Psoas muscle (tissue), 8 donors: ENCODE results near the gene CXCL3. TPM values are rescaled to one million over a fixed set of nuclear protein-coding genes. Genes with fewer than 3 reads are reported as not detected.

Source experiments
- ATAC-seq, 4 donors: fragments of 200-7000 bp; cut with Tn5 transposase; one replicate each; pipeline ENCODE4 v1.9.1; 2020; ENCODE audit warnings: moderate library complexity in 3 of 4, mild to moderate bottlenecking in 2 of 4
- DNase-seq, 2 donors: peaks; one replicate each; pipeline ENCODE4 v3.0.0-alpha.2; 2020
- H3K27ac ChIP-seq: fragments of 200-600 bp; one replicate; pipeline ENCODE4 v1.8.0; 2022
- H3K27me3 ChIP-seq, 3 donors: fragments of 200-600 bp in 1 of 3; one replicate each; pipeline versions ENCODE4 v1.6.1 to v1.8.0; 2013 to 2022; ENCODE audit warnings: low read length in 2 of 3, mild to moderate bottlenecking in 2 of 3, moderate library complexity in 1 of 3; ENCODE audit not compliant: insufficient read depth in 3 of 3
- H3K36me3 ChIP-seq, 2 donors: fragments of 200-600 bp in 1 of 2; one replicate each; pipeline versions ENCODE4 v1.6.1 to v1.8.0; 2013 to 2022; ENCODE audit warnings: low read depth in 1 of 2, mild to moderate bottlenecking in 1 of 2, moderate library complexity in 1 of 2; ENCODE audit not compliant: insufficient read depth in 1 of 2
- H3K4me1 ChIP-seq: fragments of 200-600 bp; one replicate; pipeline ENCODE4 v1.8.0; 2022
- H3K4me3 ChIP-seq: fragments of 200-600 bp; one replicate; pipeline ENCODE4 v1.8.0; 2022; ENCODE audit warnings: mild to moderate bottlenecking
- H3K9me3 ChIP-seq: fragments of 200-600 bp; one replicate; pipeline ENCODE4 v1.8.0; 2022
- CTCF ChIP-seq: fragments of 200-600 bp; IDR thresholded peaks from one replicate; pipeline ENCODE4 v1.8.0; 2022; ENCODE audit warnings: antibody characterized with exemption
- WGBS, 3 donors: extraction: QIAGEN DNeasy Blood & Tissue Kit; methylation state at CpG; one replicate each; pipeline versions ENCODE4 v1.1.6 to v1.1.7; 2013; 5-methylcytosine and 5-hydroxymethylcytosine counted together
- intact Hi-C, 2 donors: fragments of 100-400 bp; cut with DNase I; formaldehyde crosslinking; loops; one replicate each; pipeline versions ENCODE4 v1.11.0 to v1.14.2; 2022
- polyA plus RNA-seq, 3 donors: library from polyadenylated mRNA; stranded (reverse); fragments of 200-250 nt; gene quantifications; one replicate each; pipeline ENCODE4 v1.2.3, GENCODE V29; 2013
- total RNA-seq, 4 donors: library from RNA; stranded (reverse); fragmentation: NEBNext Ultra II Directional in 2 of 4; extraction: Animal tissue kit (Norgen Biotek cat#: 25700) in 2 of 4; gene quantifications; one replicate each; pipeline versions ENCODE4 v1.2.1 to v1.2.4, GENCODE V29; 2021 to 2023
- donor health status: healthy with polysubstance abuse.
- donor health status: DM: no; HTN: no; CAD: no; lungs with moderate emphysema.
- donor health status: Bipolar disorder and iron deficiency.
- donor health status: healthy.
- donor health status: DM: yes; HTN: yes; CAD: no.
- donor health status: DM: no; HTN: no; CAD: no.
- donor health status: DM: no; HTN: no; CAD: no.
- donor health status: DM: yes; HTN: yes; CAD: no.

CXCL3 gene
- total and polyA plus RNA-seq, 7 donors: 0.40 to 2.4 (median 0.63) TPM

GRCh38 chr4:74067586-74067985 is 29.1 kb upstream of the CXCL3 start:
- no peak for TF ChIP-seq CTCF
- H3K9me3 ChIP-seq: no peaks in the 10 kb centered on the region
- no peak overlapping the region for H3K4me3 ChIP-seq
- no peak overlapping the region for H3K27ac ChIP-seq
- no peaks in the 10 kb centered on the region for H3K36me3 ChIP-seq
- intact Hi-C loops: no loop called here
- DNase-seq (no peak), ATAC-seq (no peak)
- no peaks in the 10 kb centered on the region for H3K27me3 ChIP-seq
- no peaks in the 10 kb centered on the region for H3K4me1 ChIP-seq

- 83 to 96% (median 89%) methylated on average over 2 of the region's 2 CpGs for WGBS, 3 donors
- intact Hi-C loops: no loop called here
- no peaks in the 10 kb centered on the region for H3K9me3 ChIP-seq
- H3K4me3 ChIP-seq: no peak overlapping the region
- no peak for ATAC-seq
- no peak for DNase-seq
- no peaks in the 10 kb centered on the region for H3K4me1 ChIP-seq
- no peak for TF ChIP-seq CTCF
- no peak overlapping the region for H3K27ac ChIP-seq
- H3K27me3 ChIP-seq: no peaks in the 10 kb centered on the region
- no peaks in the 10 kb centered on the region for H3K36me3 ChIP-seq
Observed at GRCh38 chr4:74066232-74066631, 27.7 kb upstream of the CXCL3 start.

- no peak for ATAC-seq
- WGBS, 3 donors: 80 to 85% (median 82%) methylated on average over 6 of the region's 6 CpGs
- no peaks in the 10 kb centered on the region for H3K4me1 ChIP-seq
- intact Hi-C loops: no loop called here
- no peak overlapping the region for H3K27ac ChIP-seq
- no peak for DNase-seq
- H3K36me3 ChIP-seq: no peaks in the 10 kb centered on the region
- H3K4me3 ChIP-seq: no peak overlapping the region
- no peak for TF ChIP-seq CTCF
- H3K9me3 ChIP-seq: no peaks in the 10 kb centered on the region
- H3K27me3 ChIP-seq: no peaks in the 10 kb centered on the region
Observed at GRCh38 chr4:74065115-74065642, 26.7 kb upstream of the CXCL3 start.

- Histone ChIP-seq H3K36me3 (no peaks in the 10 kb centered on the region), H3K27me3 (no peaks in the 10 kb centered on the region), H3K9me3 (no peaks in the 10 kb centered on the region), H3K4me3 (no peak overlapping the region), H3K4me1 (no peaks in the 10 kb centered on the region), H3K27ac (no peak overlapping the region)
- WGBS, 3 donors: 68 to 70% (median 69%) methylated on average over 1 of the region's 1 CpG
- intact Hi-C loops: no loop called here
- ATAC-seq (no peak), DNase-seq (no peak)
- TF ChIP-seq CTCF: no peak
Observed at GRCh38 chr4:74063859-74064258, 25.4 kb upstream of the CXCL3 start.

GRCh38 chr4:74062953-74063352 is 24.5 kb upstream of the CXCL3 start:
- no peak for DNase-seq
- Histone ChIP-seq H3K4me1 (no peaks in the 10 kb centered on the region), H3K27me3 (no peaks in the 10 kb centered on the region), H3K9me3 (no peaks in the 10 kb centered on the region), H3K27ac (no peak overlapping the region), H3K4me3 (no peak overlapping the region), H3K36me3 (no peaks in the 10 kb centered on the region)
- no peak for TF ChIP-seq CTCF
- intact Hi-C loops: no loop called here
- ATAC-seq: no peak
